ENCODE results near the gene RYR2.

GRCh38 chr1:237700181-237700580 lies 658.2 kb downstream of the RYR2 start:
- no peak for TF ChIP-seq CTCF (IDR thresholded peaks at IDR 0.05)
- no peak for TF ChIP-seq EZH2 (IDR thresholded peaks at IDR 0.05)
- no peak for TF ChIP-seq EZH2phosphoT487 (IDR thresholded peaks at IDR 0.05)
